ENCODE data around the gene RAPGEF1. TPM values are rescaled to one million over a fixed set of nuclear protein-coding genes. Genes with fewer than 3 reads are reported as not detected.

RAPGEF1 gene
- total RNA-seq, 1 experiment from 2014 or later: 55.6 TPM

DNA sequence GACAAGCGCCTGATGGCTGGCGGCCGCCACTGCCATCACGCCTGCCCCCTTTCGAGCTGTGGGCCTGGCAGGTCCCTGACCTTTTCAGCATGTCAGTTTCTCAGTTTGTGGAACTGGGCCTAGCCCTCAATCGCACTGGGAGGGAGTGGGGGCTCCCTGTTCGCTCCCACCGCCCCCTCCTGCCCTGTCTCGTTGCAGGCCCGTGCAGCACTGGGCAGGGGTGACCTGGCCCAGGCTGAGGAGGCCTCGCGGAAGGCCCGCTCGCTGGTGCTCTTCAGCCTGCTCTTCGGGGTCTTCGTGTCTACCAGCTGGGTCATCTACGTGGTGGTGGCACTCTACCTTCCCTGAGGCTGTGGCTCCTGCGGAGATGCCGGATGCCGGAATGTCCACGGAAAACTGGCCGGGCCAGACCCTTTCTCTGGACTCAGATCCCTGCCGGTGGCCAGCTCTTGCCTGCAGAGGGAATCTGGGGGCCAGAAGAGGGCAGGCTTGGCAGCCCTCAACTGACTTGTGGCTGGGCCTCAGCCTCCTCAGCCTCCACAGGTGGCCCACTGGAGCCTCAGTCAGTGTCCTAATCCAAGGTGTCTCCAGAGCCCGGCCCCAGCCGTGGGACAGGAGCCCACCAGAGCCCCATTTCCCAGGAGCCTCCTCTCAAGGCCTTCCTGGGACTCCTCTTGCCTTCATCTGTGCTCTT lies 181.9 kb downstream of the RAPGEF1 start:
- Histone ChIP-seq H3K18ac (ENCODE audit: insufficient read length, low read depth, low read length) (no peak overlapping the region), H4K8ac (replicated peaks; ENCODE audit: insufficient read length, low read depth, low read length) (no peak overlapping the region), H3K23me2 (ENCODE audit: insufficient read length, low read depth, low read length, poor library complexity, severe bottlenecking) (no peaks in the 10 kb centered on the region), H2BK12ac (ENCODE audit: insufficient read length, low read depth, low read length) (no peak overlapping the region), H2AFZ (ENCODE audit: low read length) (no peak overlapping the region), H3K9ac (ENCODE audit: extremely low read depth, insufficient read length, low read length) (no peak overlapping the region), H3K4ac (ENCODE audit: low read depth, low read length) (no peak overlapping the region), H4K5ac (ENCODE audit: insufficient read length, low read depth, low read length) (no peak overlapping the region), H4K20me1 (ENCODE audit: control insufficient read depth, insufficient read depth, insufficient read length) (no peaks in the 10 kb centered on the region), H4K91ac (ENCODE audit: insufficient read length, low read depth, low read length) (no peak overlapping the region), H3K56ac (ENCODE audit: insufficient read length, low read depth, low read length) (no peak overlapping the region), H3K14ac (ENCODE audit: insufficient read depth, low read length) (no peak overlapping the region), H3K27me3 (ENCODE audit: insufficient read depth, low read length) (peaks cover 5% of the 10 kb centered on the region; the same call in 1 of the 2 replicates), H3K4me2 (ENCODE audit: insufficient read depth, insufficient read length, low read length) (no peak overlapping the region), H3K27ac (ENCODE audit: insufficient read length, low read depth, low read length) (no peak overlapping the region), H3K79me1 (ENCODE audit: insufficient read depth, low read depth, low read length, poor library complexity, severe bottlenecking) (no peaks in the 10 kb centered on the region), H3K4me1 (ENCODE audit: insufficient read depth, low read length) (no peaks in the 10 kb centered on the region), H2BK15ac (ENCODE audit: low read depth, low read length) (no peak overlapping the region), H2BK120ac (ENCODE audit: low read depth, low read length, poor library complexity, severe bottlenecking) (no peak overlapping the region), H2BK5ac (ENCODE audit: insufficient read length, low read length) (no peak overlapping the region), H3K9me3 (ENCODE audit: control insufficient read depth, low read depth, low read length) (peaks cover 6% of the 10 kb centered on the region), H3T11ph (ENCODE audit: low read length) (no peak overlapping the region), H3K79me2 (ENCODE audit: insufficient read depth, low read length) (no peaks in the 10 kb centered on the region), H3K23ac (ENCODE audit: insufficient read length, low read depth, low read length) (no peak overlapping the region), H2BK20ac (ENCODE audit: low read depth, low read length, poor library complexity, severe bottlenecking) (no peak overlapping the region), H2AK5ac (ENCODE audit: insufficient read length, low read length) (no peak overlapping the region)
- H3K27me3 Mint-ChIP-seq (ENCODE audit: low read depth): peaks cover 39% of the 10 kb centered on the region
- peaks cover 9 to 10% of the 10 kb centered on the region in 2 experiments for H3K4me1 Mint-ChIP-seq
- TF ChIP-seq, protein P1, sequence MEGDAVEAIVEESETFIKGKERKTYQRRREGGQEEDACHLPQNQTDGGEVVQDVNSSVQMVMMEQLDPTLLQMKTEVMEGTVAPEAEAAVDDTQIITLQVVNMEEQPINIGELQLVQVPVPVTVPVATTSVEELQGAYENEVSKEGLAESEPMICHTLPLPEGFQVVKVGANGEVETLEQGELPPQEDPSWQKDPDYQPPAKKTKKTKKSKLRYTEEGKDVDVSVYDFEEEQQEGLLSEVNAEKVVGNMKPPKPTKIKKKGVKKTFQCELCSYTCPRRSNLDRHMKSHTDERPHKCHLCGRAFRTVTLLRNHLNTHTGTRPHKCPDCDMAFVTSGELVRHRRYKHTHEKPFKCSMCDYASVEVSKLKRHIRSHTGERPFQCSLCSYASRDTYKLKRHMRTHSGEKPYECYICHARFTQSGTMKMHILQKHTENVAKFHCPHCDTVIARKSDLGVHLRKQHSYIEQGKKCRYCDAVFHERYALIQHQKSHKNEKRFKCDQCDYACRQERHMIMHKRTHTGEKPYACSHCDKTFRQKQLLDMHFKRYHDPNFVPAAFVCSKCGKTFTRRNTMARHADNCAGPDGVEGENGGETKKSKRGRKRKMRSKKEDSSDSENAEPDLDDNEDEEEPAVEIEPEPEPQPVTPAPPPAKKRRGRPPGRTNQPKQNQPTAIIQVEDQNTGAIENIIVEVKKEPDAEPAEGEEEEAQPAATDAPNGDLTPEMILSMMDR (conservative IDR thresholded peaks at IDR 0.05): no peak
- H3K9me3 Mint-ChIP-seq: peaks cover 27 to 33% of the 10 kb centered on the region in 2 experiments
- no peak for DNase-seq
- H3K36me3 Mint-ChIP-seq (ENCODE audit: insufficient read depth in 1 of 3, low read depth in 3 of 3): peaks cover 5 to 14% (median 6%) of the 10 kb centered on the region in 3 experiments; a peak in 5 of 7 replicates
- H3K4me3 Mint-ChIP-seq: no peak overlapping the region
- no peak overlapping the region for H3K27ac Mint-ChIP-seq
- WGBS (ENCODE audit: extremely low coverage, insufficient read length, low lambda C conversion rate): no CpG with 5 or more reads among the region's 25 CpGs

Measured in H9 (cell line).